Body of pancreas (tissue), 4 donors: Measurements from ENCODE around the gene DENND1A. TPM values are rescaled to one million over a fixed set of nuclear protein-coding genes. Genes with fewer than 3 reads are reported as not detected.

Experiments used
- ATAC-seq: fragments of 150-250 bp; one replicate; pipeline ENCODE4 v1.9.1; 2016
- DNase-seq, 4 donors: peaks; one replicate each; pipeline ENCODE4 v3.0.0-alpha.2; 2019
- H3K27ac ChIP-seq, 4 donors: fragments of 200-600 bp; sonication (generic); 1 replicate in 3 of 4; 2 replicates in 1 of 4; pipeline versions ENCODE4 v1.5.1 to v1.6.1; 2016 to 2019; ENCODE audit warnings: mild to moderate bottlenecking in 1 of 4, mixed read lengths in 1 of 4, moderate library complexity in 1 of 4
- H3K27me3 ChIP-seq, 2 donors: fragments of 200-600 bp; sonication (generic); one replicate each; pipeline ENCODE4 v1.6.0; 2016; ENCODE audit warnings: mild to moderate bottlenecking in 1 of 2
- H3K36me3 ChIP-seq, 2 donors: fragments of 200-600 bp; sonication (generic); replicated peaks in 1 of 2; 2 replicates each; pipeline ENCODE4 v1.5.1; 2016; ENCODE audit warnings: low read depth in 2 of 2; ENCODE audit not compliant: insufficient read depth in 1 of 2
- H3K4me1 ChIP-seq: fragments of 200-600 bp; sonication (generic); one replicate; pipeline ENCODE4 v1.6.0; 2016
- H3K4me3 ChIP-seq, 2 donors: fragments of 200-600 bp; sonication (generic); 1 replicate in 1 of 2; 2 replicates in 1 of 2; pipeline ENCODE4 v1.5.1; 2016 to 2019
- H3K9me3 ChIP-seq, 3 donors: fragments of 200-600 bp; sonication (generic); 1 replicate in 2 of 3; 2 replicates in 1 of 3; pipeline ENCODE4 v1.5.1; 2016
- POLR2A ChIP-seq, 3 donors: fragments of 450-650 bp; IDR thresholded peaks; one replicate each; pipeline ENCODE4 v1.6.1; 2016; ENCODE audit warnings: antibody characterized with exemption in 3 of 3, mild to moderate bottlenecking in 2 of 3
- WGBS, 2 donors: methylation state at CpG; one replicate each; pipeline ENCODE4 v1.1.5; 2017; 5-methylcytosine and 5-hydroxymethylcytosine counted together
- intact Hi-C: fragments of 100-400 bp; cut with DNase I; formaldehyde crosslinking; loops from one replicate; pipeline ENCODE4 v1.15.1; 2023
- total RNA-seq, 2 donors: library from RNA; depleted of rRNA; stranded (reverse); fragments of >200 nt; gene quantifications; one replicate each; pipeline ENCODE4 v1.1.0, GENCODE V29; 2016
- TF ChIP-seq, protein P1 (sequence below), 7 experiments: fragments of 450-650 bp in 4 of 7; fragments of 200-600 bp in 3 of 7; sonication (generic) in 3 of 7; IDR thresholded peaks; one replicate each; pipeline ENCODE4 v1.5.1; 2016 to 2019; ENCODE audit warnings: antibody characterized with exemption in 7 of 7

The DENND1A gene
- total RNA-seq, 2 donors from 2014 or later, result 7.6 to 8.6 TPM

- WGBS, 2 donors, result 97 to 100% methylated on average over 3 to 5 of the region's 5 CpGs
- DNase-seq, result no peak
- no peaks in the 10 kb centered on the region for H3K9me3 ChIP-seq
- H3K27me3 ChIP-seq, result no peaks in the 10 kb centered on the region
- no peak for ATAC-seq
- no peak overlapping the region for H3K27ac ChIP-seq
- intact Hi-C loops, result no loop called here
- H3K4me1 ChIP-seq, result no peaks in the 10 kb centered on the region
- TF ChIP-seq, protein P1, sequence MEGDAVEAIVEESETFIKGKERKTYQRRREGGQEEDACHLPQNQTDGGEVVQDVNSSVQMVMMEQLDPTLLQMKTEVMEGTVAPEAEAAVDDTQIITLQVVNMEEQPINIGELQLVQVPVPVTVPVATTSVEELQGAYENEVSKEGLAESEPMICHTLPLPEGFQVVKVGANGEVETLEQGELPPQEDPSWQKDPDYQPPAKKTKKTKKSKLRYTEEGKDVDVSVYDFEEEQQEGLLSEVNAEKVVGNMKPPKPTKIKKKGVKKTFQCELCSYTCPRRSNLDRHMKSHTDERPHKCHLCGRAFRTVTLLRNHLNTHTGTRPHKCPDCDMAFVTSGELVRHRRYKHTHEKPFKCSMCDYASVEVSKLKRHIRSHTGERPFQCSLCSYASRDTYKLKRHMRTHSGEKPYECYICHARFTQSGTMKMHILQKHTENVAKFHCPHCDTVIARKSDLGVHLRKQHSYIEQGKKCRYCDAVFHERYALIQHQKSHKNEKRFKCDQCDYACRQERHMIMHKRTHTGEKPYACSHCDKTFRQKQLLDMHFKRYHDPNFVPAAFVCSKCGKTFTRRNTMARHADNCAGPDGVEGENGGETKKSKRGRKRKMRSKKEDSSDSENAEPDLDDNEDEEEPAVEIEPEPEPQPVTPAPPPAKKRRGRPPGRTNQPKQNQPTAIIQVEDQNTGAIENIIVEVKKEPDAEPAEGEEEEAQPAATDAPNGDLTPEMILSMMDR (IDR thresholded peaks at IDR 0.05), result no peak
- no peak for TF ChIP-seq POLR2A (IDR thresholded peaks at IDR 0.05)
- H3K4me3 ChIP-seq, result no peak overlapping the region
- no peaks in the 10 kb centered on the region for H3K36me3 ChIP-seq
Observed at GRCh38 chr9:123487944-123488548, 441.9 kb downstream of the DENND1A start.

DNA sequence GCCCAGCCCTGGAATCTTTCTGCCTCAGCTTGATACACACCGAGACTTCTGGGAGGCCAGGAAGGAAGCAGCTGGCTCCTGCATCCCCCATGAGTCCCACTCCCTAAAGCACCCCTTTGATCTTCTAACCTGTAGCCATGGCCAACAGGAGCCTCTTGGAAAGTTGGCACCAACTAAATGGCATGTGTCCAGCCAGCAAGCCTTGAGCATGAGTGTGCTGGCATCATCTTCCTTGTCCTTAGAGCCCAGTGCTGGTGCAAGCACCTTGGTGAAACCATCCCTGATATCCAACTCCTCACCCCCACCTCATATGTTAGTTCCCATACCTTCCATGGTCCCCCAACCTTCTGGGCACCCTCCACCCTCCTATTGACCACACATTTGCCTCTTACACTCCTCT lies 443.5 kb downstream of the DENND1A start:
- Histone ChIP-seq H3K4me3 (no peak overlapping the region), H3K36me3 (no peaks in the 10 kb centered on the region), H3K9me3 (no peaks in the 10 kb centered on the region), H3K27ac (no peak overlapping the region), H3K27me3 (no peaks in the 10 kb centered on the region), H3K4me1 (no peaks in the 10 kb centered on the region)
- intact Hi-C loops, result no loop called here
- WGBS, 2 donors, result 89% methylated on average over 1 of the region's 1 CpG; no CpG with 5 or more reads in 1 of the 2 donors
- DNase-seq (no peak), ATAC-seq (no peak)
- TF ChIP-seq POLR2A (IDR thresholded peaks at IDR 0.05), result no peak
- TF ChIP-seq, protein P1 (IDR thresholded peaks at IDR 0.05), result no peak

DNA sequence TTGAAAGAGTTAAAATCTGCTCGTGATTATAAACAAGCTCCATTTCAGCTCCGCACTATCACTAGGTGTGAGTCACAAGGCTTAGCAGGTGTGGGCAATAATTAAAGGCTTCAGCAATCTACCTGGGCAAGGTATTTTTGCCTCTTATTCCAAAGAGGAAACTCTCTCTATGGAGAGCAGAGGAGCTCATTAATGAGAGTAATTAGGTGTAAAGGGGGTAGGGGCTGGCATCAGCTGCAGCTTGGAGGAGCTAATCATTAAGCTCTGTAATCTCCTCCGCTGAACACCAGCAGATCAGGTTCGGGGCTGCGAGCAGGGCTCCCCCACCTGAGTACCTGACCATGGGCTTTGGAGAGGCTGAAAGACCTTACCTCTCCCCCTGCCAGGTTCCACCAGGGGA lies 444.7 kb downstream of the DENND1A start:
- Histone ChIP-seq H3K4me3 (no peak overlapping the region), H3K9me3 (no peaks in the 10 kb centered on the region), H3K27ac (no peak overlapping the region), H3K27me3 (no peaks in the 10 kb centered on the region), H3K4me1 (no peaks in the 10 kb centered on the region), H3K36me3 (no peaks in the 10 kb centered on the region)
- intact Hi-C loops, result no loop called here
- ATAC-seq, result no peak
- TF ChIP-seq, protein P1 (IDR thresholded peaks at IDR 0.05), result no peak
- TF ChIP-seq POLR2A (IDR thresholded peaks at IDR 0.05), result no peak
- no peak for DNase-seq
- WGBS, 2 donors, result 46 to 66% methylated on average over 3 to 5 of the region's 5 CpGs

- ATAC-seq (no peak), DNase-seq (no peak)
- TF ChIP-seq, protein P1 (IDR thresholded peaks at IDR 0.05), result no peak
- intact Hi-C loops, result no loop called here
- H3K9me3 ChIP-seq, result no peaks in the 10 kb centered on the region
- H3K36me3 ChIP-seq, result no peaks in the 10 kb centered on the region
- no peak overlapping the region for H3K4me3 ChIP-seq
- peaks cover 2% of the 10 kb centered on the region for H3K4me1 ChIP-seq
- no peaks in the 10 kb centered on the region for H3K27me3 ChIP-seq
- no peak overlapping the region for H3K27ac ChIP-seq
- WGBS, 2 donors, result 88 to 97% methylated on average over 4 of the region's 4 CpGs
Observed at GRCh38 chr9:123484130-123484529, 445.8 kb downstream of the DENND1A start.

GRCh38 chr9:123483191-123483803 lies 446.6 kb downstream of the DENND1A start:
- Histone ChIP-seq H3K9me3 (no peaks in the 10 kb centered on the region), H3K36me3 (no peaks in the 10 kb centered on the region), H3K27ac (no peak overlapping the region), H3K27me3 (no peaks in the 10 kb centered on the region), H3K4me3 (no peak overlapping the region), H3K4me1 (peaks cover 4% of the 10 kb centered on the region)
- TF ChIP-seq, protein P1 (IDR thresholded peaks at IDR 0.05), result no peak
- no peak for TF ChIP-seq POLR2A (IDR thresholded peaks at IDR 0.05)
- ATAC-seq (no peak), DNase-seq (no peak)
- 87 to 95% methylated on average over 8 to 9 of the region's 9 CpGs for WGBS, 2 donors
- intact Hi-C loops, result no loop called here
